ENCODE data around the gene AHRR.
"Not testable (repeated sequence)": the region's sequence is repeated elsewhere in the genome, so short reads cannot be mapped to it uniquely, and the experiment has no call there.

Gene AHRR

DNA sequence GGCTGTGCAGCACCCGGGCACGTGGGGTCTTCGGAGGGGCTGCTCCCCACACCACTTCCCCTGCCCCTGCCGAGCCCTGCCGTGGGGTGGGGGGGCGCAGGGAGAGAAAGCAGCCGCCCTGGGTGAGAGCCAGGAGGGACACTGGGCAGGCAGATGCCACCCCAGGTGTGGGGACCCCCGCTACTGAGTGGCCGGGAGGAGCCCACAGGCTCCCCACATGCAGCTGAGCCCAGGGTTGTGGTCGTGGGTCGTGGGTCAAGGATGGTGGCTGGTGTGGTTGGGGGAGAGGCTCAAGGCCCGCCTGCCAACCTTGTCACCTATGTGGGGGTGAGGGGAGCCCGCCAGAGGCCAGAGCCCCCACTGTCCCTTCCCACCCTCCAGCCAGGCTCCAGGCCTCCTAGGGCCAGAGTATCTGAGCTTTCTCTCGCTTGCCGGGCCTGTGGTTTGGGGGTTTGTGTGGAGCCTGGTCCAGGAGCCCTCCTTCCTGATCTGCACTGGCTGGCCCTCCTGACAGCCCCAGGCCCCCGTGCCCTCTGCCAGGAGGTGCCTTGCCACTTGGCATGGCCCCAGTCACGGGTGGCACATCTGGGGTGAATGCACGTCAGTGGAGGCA is 157.0 kb downstream of the AHRR start:
- no peak for DNase-seq

DNA sequence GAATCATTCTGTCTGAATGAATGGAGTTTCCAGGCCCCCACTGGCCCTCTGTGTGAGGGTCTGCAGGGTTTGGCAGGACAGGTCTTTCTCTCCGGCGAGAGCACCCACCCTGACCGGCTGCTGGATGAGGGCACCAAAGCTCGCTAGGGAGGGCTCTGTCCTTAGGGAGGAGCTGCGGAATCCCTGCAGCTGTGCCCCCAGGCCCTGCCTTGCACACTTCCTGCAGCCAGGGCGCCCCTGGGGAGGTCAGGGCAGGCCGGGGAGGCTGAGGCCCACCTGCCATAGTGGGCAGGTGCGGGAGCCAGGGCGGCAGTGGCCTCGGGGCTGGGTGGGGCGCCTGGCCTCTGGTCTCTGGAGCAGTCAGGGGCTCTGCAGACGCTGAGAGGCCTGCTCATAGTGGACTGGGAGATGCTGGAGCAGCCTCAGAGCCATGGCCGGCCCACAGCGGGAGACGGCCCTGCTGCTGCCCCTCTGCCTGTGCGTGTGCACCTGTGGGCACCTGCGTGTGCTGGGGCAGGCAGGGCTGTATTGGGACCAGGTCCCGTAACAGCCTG is 157.5 kb downstream of the AHRR start:
- no peak for DNase-seq

DNA sequence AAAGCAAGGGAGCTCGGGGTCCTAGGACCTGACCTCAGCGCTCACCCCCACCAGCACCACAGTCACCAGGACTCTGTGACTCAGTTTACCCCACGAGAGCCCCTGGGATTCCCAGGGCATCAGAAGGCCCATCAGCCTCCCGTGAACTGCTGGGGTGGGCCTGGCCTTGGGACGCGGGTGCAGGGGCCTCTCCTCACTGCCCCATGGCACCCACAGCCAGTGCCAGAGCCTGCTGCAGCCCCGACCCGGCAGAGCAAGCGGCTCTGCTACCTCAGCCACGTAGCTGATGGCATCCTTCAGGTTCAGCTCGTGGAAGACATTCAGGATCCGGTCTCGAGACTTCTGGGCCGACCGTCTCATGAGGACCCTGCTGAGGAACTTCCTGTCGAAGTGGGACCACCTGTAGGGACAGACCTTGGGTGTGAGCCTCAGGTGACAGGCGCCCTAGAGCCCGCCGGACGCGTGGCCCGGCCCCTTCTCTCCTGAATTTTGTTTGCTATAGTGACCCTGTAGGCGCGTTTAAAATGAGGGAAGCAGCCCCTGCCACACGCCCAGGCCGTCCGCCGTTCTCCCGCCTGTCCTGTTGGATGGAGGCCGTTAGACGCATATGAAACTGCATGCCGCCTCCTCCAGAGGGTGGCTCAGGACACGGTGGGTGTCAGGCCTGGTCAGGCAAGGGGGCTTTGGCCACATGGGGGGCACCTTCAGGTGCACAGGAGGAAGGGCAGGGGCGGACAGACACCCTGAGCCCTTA is 158.2 kb downstream of the AHRR start:
- DNase-seq: no peak

DNA sequence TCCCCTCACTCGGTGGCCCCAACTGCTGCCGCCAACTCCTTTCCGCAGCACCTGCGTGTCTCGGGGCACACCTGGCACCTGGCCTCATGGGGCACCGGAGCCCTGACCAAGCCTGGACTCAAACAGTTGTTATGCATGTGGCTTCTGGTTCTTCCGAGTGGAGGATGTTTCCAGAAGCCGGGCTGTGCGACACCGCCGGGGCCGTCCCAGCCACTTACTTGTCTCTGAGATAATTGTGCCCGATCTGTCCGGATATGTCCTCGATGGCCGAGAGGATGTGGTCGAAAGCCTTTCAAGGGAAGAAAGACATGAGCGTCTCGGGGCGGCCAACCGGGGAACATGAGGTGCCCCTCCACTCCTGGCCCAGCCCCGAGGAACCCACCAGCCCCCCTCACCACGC is 159.8 kb downstream of the AHRR start:
- DNase-seq: no peak

DNA sequence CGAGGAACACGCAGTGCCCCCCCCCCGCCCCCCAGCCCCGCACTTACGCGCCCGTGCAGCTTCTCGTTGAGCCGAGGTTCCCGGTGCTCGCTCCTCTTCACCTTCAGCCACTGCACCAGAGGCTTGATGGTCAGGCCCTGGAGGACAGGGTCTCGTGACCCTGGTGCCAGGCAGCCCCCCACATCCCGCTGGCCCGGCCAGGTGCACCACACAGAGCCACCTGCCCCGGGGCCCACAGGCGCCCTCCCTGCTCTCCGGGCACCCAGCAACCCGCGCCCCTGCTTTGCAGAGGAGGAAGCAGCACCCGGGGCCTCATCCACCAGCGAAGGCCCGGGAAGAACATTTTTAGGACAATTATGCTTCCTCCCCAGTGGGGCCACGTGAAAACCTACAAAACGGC is 160.5 kb downstream of the AHRR start:
- no peak for DNase-seq

DNA sequence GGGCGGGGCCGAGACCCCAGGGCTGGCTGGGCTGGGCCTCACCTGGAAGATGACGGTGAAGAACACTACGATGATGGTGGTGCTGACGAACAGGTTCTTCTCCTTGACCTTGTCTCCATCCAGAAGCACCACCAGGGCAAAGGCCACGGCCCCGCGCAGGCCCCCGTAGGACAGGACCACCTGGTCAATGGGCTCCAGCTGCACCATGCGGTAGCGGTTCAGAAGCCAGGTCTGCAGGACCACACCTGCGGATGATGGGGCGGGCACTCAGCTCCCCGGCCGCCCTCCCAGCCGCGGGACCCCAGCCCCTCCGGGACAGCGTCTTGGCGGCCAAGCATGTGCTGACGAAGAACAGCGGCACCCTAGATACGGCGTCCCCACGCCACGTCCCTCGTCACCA is 161.0 kb downstream of the AHRR start:
- no peak for DNase-seq

DNA sequence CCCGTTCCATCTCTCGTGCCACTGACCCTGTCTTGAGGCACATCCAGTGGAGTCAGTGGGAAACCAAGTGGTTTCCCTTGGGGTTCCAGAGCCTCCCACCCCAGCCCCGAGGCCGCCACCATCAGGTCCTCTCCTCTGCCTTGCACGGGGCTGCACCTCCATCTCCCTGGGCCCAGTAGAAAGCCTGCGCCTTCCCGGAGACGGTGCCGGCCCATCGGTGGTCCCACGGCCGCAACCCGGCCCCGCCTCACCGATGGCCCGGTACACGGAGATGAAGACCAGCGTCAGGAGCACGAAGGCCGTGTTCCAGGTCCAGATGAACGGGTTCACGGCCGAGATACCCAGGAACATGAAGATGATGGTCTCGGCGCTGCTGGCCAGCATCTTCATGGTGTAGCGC is 161.5 kb downstream of the AHRR start:
- DNase-seq: no peak

DNA sequence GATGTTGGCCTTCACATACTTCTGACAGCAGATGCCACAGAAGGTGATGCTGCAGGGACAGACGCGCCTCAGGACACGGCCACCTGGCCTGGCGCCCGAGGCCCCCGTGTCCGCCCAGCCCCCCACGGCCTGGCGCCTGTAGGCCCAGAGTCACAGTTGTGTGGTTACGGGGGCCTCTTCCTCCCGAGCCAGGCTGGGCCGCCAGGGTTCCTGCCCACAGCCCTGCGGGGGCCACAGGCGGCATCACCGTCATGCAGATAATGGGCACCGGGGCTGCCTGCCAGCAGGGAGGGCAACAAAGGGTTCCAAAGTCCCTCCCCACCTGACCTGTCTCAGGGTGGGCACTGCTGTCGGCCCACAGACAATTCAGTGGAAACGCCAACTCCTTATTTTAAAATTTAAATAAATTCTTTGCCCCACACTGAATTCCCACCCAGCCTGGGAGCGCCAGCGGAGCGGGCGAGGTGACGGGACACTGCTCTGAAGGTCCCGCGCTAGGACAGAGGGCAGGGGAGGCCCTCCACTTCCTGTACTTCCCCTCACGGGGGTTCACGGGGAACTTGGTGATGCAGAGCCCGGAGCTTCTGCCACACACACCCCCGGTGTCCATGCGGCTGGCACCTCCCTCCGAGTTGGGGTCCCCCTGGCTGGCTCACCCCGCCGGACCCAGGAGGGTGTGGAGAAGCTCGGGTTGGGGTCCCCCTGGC is 162.1 kb downstream of the AHRR start:
- DNase-seq: no peak

DNA sequence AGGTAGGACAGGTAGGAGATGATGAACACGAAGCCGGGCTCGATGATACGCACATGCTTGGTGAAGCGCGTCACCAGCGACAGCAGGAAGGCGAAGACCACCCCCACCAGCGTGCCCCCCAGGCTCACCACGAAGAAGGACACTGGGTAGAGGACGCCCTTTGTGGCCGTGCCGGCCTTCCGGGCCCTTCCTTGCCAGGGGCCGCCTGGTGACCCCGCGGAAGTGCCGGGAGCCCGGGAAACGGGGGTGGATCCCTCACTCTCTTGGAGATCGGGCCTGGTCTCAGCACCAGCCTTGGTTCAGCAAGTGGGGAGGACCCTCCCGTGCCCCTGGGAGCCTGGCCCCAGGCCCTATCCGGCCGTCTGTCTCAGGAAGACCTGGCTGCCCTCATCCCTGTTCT is 163.0 kb downstream of the AHRR start:
- DNase-seq: no peak

DNA sequence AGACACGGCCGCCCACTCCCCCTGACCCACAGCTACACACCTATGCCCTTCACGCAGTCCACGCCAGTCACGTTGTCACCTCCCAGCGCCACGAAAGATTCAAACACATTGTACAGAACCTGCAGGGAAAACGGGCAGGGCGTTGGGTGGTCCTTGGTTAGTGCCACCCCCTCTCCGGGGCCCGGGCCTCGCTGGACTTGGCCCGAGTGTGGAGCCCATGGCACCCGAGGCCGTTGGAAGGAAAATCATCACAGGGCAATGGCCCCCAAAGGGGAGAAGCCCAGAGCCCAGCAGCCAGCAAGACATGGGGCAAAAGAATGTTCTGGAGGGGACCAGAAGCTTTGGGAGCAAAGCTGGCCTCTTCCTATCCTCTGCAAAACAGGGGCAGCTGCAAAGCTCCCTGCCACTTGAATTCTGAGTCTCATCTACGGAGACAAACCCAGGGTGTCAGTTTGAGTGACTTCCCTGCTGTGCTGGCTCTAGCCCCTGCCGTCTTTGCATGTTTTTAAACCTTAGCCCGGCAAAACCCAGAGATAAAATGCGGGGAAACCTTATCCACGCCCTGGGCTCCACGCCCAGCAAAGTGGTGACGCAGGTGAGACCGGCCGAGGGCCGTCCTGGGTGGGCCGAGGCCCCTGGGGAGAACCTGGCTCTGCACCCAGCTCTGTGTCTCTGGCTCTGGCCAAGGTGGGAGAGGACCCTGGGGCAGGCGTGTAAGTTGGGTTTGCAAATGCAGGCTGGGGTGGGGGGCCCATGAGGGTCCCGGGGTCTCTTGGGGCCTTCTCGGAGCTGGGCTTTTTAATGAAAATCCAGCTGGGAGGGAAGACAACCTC is 163.8 kb downstream of the AHRR start:
- DNase-seq: no peak

DNA sequence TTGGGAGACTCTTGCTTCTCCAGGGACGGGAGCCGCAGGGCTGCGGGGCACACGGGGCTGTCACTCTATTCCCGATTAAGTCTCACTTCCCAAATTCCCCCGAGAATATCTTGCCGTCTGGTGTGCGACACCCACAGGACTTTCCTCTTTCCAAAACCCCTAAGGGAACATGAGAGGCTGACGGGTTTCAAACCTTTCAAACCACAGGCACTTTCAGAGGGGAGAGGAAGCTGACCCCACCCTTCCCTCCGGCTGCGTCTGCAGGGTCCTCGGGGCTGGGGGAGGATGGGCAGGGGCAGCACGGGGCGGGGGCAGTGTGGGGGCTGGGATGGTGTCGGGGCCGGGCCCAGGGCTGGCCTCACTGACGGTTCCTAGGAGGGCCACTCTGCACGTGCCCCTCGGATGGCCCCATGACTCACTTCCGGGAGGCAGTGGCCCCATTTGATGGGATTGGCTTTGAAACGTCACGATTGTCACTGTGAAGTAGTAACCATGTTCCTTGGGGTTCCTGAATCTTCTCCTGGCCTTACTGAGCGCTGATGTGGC is 164.5 kb downstream of the AHRR start:
- no peak for DNase-seq

DNA sequence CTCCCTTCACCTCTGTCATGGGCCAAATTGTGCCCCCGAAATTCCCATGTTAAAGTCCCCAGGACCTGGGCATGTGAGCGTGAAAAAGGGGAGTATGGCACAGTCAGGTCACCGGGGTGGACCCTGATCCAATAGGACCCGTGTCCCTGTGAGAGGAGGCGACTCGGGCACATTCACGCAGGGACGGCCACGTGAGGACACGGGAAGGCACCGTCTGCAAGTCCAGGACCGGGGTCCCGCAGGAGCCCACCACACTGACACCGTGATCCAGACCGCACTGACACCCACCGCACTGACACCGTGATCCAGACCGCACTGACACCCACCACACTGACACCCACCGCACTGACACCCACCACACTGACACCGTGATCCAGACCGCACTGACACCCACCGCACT is 165.1 kb downstream of the AHRR start:
- not testable (repeated sequence) for DNase-seq
